Measurements from ENCODE around the gene REG1B.

DNA sequence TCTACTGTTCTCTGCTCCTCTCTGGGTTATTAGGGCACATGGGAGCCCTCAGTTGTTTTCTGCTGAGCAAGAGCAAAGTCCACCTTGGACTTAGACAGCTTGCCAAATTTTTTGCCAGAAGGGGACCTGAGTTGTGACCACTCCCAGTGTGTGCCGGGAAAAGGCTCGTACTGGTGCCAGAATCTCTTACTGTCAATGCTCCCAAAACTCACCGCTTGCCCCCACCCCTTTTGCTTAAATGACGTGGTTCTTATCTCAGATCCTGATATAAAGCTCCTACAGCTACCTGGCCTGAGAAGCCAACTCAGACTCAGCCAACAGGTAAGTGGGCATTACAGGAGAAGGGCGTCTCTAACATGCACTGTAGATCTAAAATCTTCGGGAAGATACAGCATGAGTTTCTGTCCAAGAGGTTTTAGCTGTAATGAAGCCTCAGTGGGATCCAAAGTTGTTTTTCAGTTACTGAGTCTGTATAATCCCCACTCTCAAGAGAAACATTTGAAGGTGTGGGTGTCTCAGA is 32.5 kb upstream of the REG1B start, which contains the start of gene REG1A:
- TF ChIP-seq, protein P1, sequence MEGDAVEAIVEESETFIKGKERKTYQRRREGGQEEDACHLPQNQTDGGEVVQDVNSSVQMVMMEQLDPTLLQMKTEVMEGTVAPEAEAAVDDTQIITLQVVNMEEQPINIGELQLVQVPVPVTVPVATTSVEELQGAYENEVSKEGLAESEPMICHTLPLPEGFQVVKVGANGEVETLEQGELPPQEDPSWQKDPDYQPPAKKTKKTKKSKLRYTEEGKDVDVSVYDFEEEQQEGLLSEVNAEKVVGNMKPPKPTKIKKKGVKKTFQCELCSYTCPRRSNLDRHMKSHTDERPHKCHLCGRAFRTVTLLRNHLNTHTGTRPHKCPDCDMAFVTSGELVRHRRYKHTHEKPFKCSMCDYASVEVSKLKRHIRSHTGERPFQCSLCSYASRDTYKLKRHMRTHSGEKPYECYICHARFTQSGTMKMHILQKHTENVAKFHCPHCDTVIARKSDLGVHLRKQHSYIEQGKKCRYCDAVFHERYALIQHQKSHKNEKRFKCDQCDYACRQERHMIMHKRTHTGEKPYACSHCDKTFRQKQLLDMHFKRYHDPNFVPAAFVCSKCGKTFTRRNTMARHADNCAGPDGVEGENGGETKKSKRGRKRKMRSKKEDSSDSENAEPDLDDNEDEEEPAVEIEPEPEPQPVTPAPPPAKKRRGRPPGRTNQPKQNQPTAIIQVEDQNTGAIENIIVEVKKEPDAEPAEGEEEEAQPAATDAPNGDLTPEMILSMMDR (IDR thresholded peaks at IDR 0.05): no peak
- TF ChIP-seq POLR2A (IDR thresholded peaks at IDR 0.05): peak; percentile 17 to 42
